ENCODE data around the gene EZH2. TPM values are rescaled to one million over a fixed set of nuclear protein-coding genes. Genes with fewer than 3 reads are reported as not detected.

EZH2 gene
- total and polyA plus RNA-seq, 5 experiments from 2014 or later = 1.1 to 9.8 (median 2.8) TPM

DNA sequence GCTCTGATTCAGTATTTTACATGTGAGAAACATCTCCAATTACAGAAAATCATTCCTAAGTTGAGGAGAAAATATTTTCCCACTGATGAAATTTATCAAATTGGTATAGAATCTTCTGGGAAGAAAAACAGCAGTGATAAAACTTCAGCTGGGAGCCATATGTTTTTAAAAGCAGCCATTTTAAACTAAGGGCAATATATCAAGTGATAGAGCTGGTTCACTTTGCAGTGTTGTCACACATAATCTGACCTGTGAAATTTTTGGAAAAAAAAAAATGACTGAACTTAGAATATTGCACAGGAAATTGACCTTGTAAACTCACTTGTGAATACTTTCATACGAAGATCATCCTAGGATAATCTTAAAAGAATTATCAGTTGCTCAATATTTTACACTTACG lies 10.5 kb upstream of the EZH2 start:
- peaks cover 3 to 7% (median 7%) of the 10 kb centered on the region in 4 donors for H3K4me1 Mint-ChIP-seq
- POLR2A ChIA-PET = no interaction called here
- H3K27me3 Mint-ChIP-seq = peaks cover 0 to 2% (median 0%) of the 10 kb centered on the region in 5 donors
- ATAC-seq (no peak), DNase-seq (no peak)
- H3K9me3 Mint-ChIP-seq = no peaks in the 10 kb centered on the region
- H3K4me3 Mint-ChIP-seq = no peak overlapping the region
- no peak overlapping the region for H3K27ac Mint-ChIP-seq
- H3K36me3 Mint-ChIP-seq = no peaks in the 10 kb centered on the region

DNA sequence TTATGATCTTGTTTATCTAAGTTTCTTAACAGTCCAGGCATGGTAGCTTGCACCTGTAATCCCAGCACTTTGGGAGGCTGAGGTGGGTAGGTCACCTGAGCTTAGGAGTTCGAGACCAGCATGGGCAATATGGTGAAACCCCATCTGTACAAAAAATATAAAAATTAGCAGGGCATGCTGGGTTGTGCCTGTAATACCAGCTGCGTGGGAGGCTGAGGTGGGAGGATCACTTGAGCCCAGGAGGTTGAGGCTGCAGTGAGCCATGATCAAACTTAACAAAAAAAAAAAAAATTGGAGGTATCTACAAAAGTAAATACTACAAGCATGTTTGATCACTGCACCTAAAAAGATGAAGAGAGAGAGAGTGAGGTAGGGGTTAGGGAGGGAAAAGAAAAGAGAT lies 9.0 kb upstream of the EZH2 start:
- Mint-ChIP-seq H3K27me3 (no peaks in the 10 kb centered on the region), H3K27ac (peak overlapping the region in 1 of 10 donors; percentile 15), H3K4me3 (no peak overlapping the region), H3K9me3 (no peaks in the 10 kb centered on the region), H3K36me3 (no peaks in the 10 kb centered on the region), H3K4me1 (peaks cover 5 to 14% (median 8%) of the 10 kb centered on the region in 4 donors)
- DNase-seq = no peak
- POLR2A ChIA-PET = no interaction called here
- no peak for ATAC-seq

DNA sequence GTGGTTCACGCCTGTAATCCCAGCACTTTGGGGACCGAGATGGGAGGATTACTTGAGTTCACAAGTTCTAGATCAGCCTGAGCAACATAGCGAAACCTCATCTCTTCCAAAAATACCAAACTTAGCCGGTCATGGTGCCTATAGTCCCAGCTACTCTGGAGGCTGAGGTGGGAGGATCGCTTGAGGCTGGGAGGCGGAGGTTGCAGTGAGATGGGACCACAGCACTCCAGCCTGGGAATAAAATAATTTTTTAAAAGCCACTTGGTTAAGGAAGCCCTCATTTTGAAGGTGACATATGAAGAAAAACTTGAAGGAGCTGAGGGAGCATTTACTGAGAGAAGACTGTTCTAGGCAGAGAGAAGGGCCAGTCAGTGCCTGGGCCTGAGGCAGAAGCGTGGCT lies 4.2 kb upstream of the EZH2 start:
- Mint-ChIP-seq H3K36me3 (no peaks in the 10 kb centered on the region), H3K27me3 (no peaks in the 10 kb centered on the region), H3K4me1 (peaks cover 7 to 25% (median 17%) of the 10 kb centered on the region in 4 donors), H3K27ac (peak overlapping the region in 2 of 10 donors; percentile 57 to 61), H3K9me3 (no peaks in the 10 kb centered on the region), H3K4me3 (no peak overlapping the region)
- ATAC-seq (no peak), DNase-seq (no peak)
- POLR2A ChIA-PET = interaction anchor here (1.4 kb wide), 1 partner anchor 43 kb away, joined by 4 read pairs; no protein-coding TSS in a partner anchor

DNA sequence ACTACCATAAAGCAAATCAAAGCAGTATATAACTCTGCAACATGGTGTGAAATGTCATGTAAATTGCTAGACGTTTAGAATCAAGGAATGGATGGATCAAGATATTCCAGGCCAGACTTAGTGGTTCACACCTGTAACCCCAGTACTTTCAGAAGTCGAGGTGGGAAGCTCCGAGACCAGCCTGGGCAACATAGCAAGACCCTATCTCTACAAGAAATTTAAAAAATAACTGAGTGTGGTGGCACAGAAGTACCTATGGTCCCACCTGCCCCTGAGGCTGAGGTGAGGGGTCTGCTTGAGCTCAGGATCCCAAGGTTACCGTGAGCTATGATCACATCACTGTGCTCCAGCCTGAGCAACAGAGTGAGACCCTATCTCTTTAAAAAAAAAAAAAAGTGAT lies 2.8 kb upstream of the EZH2 start:
- Mint-ChIP-seq H3K9me3 (no peaks in the 10 kb centered on the region), H3K4me3 (peak overlapping the region in 1 of 10 donors; percentile 69), H3K36me3 (no peaks in the 10 kb centered on the region), H3K27ac (peak overlapping the region in 2 of 10 donors; percentile 57 to 74), H3K27me3 (no peaks in the 10 kb centered on the region), H3K4me1 (peaks cover 11 to 25% (median 24%) of the 10 kb centered on the region in 4 donors)
- no peak for ATAC-seq
- POLR2A ChIA-PET = interaction anchor here (0.7 kb wide), 1 partner anchor 22 kb away, joined by 4 read pairs; no protein-coding TSS in a partner anchor
- no peak for DNase-seq

DNA sequence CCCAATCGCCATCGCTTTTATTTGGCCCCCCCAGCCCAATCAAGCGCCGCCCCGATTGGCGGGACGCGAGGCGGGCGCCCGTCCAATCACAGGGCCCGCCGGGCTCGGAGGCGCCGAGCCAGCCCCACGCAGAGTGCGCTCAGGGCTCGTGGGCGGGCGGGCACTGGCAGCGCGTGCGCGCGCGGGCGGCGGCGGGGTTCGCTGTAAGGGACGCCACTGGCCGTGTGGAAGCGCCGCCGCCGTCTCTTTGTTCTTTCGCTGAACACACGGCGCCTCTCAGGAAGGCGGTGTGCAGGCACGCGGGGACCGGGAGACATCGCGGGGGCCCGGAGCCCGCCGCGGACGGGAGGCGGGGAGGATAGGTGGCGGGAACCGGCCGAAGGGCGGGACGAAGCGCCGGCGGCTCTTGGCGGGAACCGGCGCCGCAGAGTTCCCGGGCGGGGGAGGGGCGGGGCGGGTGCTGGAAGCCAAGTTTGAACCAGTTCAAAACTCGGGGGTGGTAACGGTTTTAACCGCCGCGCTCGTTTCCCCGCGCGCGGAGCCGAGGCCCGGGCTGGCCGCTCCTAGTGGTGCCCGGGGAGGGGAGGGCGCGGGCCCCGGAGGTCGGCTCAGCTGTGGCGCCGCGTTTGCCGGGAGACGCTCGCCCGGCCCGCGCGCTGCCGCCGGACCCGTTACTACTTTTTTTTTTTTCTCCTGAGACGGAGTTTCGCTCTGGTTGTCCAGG lies 370 bp upstream of the EZH2 start:
- H3K9me3 Mint-ChIP-seq = no peaks in the 10 kb centered on the region
- POLR2A ChIA-PET = interaction anchor here (1.2 to 3.0 kb wide), 8 partner anchors 28 to 186 kb away, joined by 4 to 25 read pairs (median 8); partner anchors contain the start of gene CUL1
- DNase-seq (peak; percentile 88 to 95 (median 94)), ATAC-seq (peak; percentile 87 to 89)
- H3K4me3 Mint-ChIP-seq = peak overlapping the region; percentile 79 to 95 (median 92)
- H3K27ac Mint-ChIP-seq = peak overlapping the region; percentile 68 to 95 (median 92)
- no peaks in the 10 kb centered on the region for H3K27me3 Mint-ChIP-seq
- H3K4me1 Mint-ChIP-seq = peaks cover 8 to 25% (median 16%) of the 10 kb centered on the region in 4 donors
- no peaks in the 10 kb centered on the region for H3K36me3 Mint-ChIP-seq

DNA sequence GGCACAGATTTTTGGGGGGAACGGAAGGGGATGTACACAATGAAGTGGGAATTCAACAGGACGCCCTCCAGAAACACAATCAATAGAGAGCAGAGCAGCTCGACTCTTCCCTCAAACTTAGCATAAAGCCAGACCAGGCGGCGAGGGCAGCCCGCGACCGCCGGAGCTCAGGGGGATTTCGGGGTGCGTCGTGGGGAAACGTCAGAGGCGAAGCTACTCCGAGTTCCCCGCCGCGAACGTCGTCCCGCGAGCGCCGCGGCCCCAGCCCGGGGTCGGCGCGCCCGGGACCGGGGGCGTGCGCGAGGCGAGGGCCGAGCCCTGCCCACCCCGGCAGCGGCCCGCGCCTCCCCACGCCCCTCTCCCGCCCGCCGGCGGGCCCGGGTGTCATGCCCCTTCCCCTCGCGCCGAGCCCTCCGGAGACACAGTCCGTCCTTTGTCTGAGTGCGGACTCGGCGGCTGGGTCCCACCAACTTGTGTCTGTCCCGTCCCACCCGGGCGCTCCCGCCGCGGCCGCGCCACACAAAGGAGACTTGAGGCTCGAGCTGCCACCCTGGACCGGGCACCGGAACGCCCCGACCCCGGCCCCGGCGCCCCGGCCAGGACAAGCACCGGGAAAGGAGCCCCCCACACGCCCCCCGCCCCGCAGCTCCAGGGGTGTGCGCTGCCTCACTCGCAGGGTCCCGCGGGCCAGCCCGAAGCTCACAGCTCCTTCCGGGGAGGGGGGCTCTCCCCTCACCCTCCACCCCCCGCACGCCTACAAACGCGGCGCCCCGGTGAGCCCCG lies 634 bp downstream of the EZH2 start:
- H3K36me3 Mint-ChIP-seq = no peaks in the 10 kb centered on the region
- POLR2A ChIA-PET = interaction anchor here (0.7 to 3.0 kb wide), 9 partner anchors 12 to 208 kb away, joined by 3 to 25 read pairs (median 6); partner anchors contain the start of gene CUL1
- DNase-seq (peak; percentile 27 to 76 (median 64)), ATAC-seq (peak; percentile 27 to 48)
- H3K4me1 Mint-ChIP-seq = peaks cover 7 to 25% (median 13%) of the 10 kb centered on the region in 4 donors
- peak overlapping the region; percentile 86 to 97 (median 94) for H3K27ac Mint-ChIP-seq
- H3K27me3 Mint-ChIP-seq = no peaks in the 10 kb centered on the region
- H3K9me3 Mint-ChIP-seq = no peaks in the 10 kb centered on the region
- peak overlapping the region; percentile 84 to 97 (median 94) for H3K4me3 Mint-ChIP-seq

DNA sequence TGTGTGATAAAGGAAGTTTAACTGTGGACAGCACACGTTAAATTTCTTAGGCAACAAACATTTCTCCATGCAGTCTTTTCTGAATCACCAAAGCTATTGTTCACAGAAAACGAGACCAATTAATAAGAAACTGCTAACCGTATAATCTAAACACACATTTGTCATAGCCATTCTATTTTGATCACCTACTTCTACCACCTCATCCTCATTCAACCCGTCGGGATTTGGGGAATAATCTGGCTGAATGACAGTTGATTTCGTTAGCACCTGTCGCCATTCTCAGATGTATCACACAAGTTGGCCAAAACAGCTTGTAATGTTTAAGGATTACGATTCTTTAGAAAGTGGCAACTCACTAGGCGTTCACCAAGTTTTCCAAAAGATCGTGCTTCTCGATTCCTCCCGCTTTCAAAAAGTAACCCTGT lies 1.2 kb downstream of the EZH2 start:
- no peaks in the 10 kb centered on the region for H3K36me3 Mint-ChIP-seq
- no peaks in the 10 kb centered on the region for H3K27me3 Mint-ChIP-seq
- ATAC-seq = no peak
- peak overlapping the region; percentile 84 to 97 (median 94) for H3K4me3 Mint-ChIP-seq
- peak overlapping the region; percentile 86 to 97 (median 94) for H3K27ac Mint-ChIP-seq
- H3K9me3 Mint-ChIP-seq = no peaks in the 10 kb centered on the region
- peaks cover 6 to 25% (median 12%) of the 10 kb centered on the region in 4 donors for H3K4me1 Mint-ChIP-seq
- DNase-seq = no peak
- POLR2A ChIA-PET = interaction anchor here (0.7 to 3.0 kb wide), 8 partner anchors 11 to 184 kb away, joined by 3 to 25 read pairs (median 7); partner anchors contain the start of gene CUL1

DNA sequence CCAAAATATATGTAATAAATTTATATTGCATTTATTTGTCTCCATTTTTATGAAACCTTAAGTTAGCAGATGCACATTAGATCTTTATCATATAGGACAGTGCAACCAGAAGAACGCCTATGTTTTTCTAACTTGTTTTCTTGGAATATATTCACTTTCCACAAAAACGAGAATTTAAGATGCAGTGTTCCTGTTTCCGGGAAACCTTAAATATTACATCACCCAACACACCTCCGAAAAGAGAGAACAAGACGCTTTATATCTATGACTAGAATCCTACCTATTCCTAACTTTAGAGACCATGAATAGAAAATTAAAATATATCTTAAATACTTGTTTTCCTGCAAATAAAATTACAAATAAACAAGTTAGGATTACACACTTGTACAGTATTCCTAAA lies 1.9 kb downstream of the EZH2 start:
- no peak for DNase-seq
- Mint-ChIP-seq H3K9me3 (no peaks in the 10 kb centered on the region), H3K4me3 (peak overlapping the region in 7 of 10 donors; percentile 43 to 97 (median 95)), H3K27ac (peak overlapping the region in 3 of 10 donors; percentile 88 to 95 (median 94)), H3K36me3 (no peaks in the 10 kb centered on the region), H3K4me1 (peaks cover 6 to 25% (median 12%) of the 10 kb centered on the region in 4 donors), H3K27me3 (no peaks in the 10 kb centered on the region)
- ATAC-seq = no peak
- POLR2A ChIA-PET = interaction anchor here (2.0 to 2.4 kb wide), 3 partner anchors 59 to 184 kb away, joined by 4 to 25 read pairs (median 9); partner anchors contain the start of gene CUL1

DNA sequence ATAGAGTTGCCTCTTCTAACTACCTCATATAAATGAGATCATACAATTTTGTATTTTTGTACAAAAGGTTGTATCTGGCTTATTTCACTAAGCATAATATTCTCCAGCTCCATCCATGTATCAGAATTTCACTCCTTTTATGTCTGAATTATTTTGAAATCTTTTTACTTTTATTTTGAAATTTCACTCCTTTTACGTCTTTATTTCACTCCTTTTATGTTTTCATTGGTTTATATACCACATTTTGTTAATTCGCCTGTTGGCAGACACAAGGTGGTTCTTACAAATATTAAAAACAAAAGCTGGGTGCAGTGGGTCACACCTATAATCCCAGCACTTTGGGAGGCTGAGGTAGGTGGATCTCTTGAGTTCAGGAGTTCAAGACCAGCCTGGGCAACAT lies 5.8 kb downstream of the EZH2 start:
- POLR2A ChIA-PET = interaction anchor here (1.7 kb wide), 1 partner anchor 31 kb away, joined by 3 read pairs; no protein-coding TSS in a partner anchor
- no peak for ATAC-seq
- Mint-ChIP-seq H3K9me3 (no peaks in the 10 kb centered on the region), H3K27ac (no peak overlapping the region), H3K4me1 (peaks cover 0 to 23% (median 6%) of the 10 kb centered on the region in 4 donors), H3K36me3 (no peaks in the 10 kb centered on the region), H3K4me3 (no peak overlapping the region), H3K27me3 (no peaks in the 10 kb centered on the region)
- no peak for DNase-seq

DNA sequence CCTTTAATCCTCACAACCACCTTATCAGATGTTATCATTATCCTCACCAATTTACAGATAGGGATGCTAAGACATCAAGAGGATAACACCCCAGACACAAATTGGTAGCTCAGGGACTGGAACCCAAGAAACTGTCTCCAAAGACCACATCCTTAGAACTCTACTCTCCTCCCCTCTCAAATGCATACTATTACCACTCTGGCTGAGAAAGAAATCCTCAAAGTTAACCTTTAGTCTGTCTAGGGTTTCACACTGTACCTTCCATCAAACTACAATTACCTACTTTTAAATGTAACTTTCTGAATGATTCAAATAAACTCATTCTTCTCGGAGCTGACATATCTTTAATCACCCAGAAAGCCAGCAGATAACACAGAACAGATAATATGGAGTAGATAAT lies 6.6 kb downstream of the EZH2 start:
- POLR2A ChIA-PET = no interaction called here
- no peaks in the 10 kb centered on the region for H3K27me3 Mint-ChIP-seq
- no peak overlapping the region for H3K4me3 Mint-ChIP-seq
- ATAC-seq (no peak), DNase-seq (no peak)
- no peaks in the 10 kb centered on the region for H3K9me3 Mint-ChIP-seq
- H3K4me1 Mint-ChIP-seq = peaks cover 2 to 22% (median 4%) of the 10 kb centered on the region in 4 donors
- H3K27ac Mint-ChIP-seq = peak overlapping the region in 1 of 10 donors; percentile 31
- H3K36me3 Mint-ChIP-seq = no peaks in the 10 kb centered on the region

DNA sequence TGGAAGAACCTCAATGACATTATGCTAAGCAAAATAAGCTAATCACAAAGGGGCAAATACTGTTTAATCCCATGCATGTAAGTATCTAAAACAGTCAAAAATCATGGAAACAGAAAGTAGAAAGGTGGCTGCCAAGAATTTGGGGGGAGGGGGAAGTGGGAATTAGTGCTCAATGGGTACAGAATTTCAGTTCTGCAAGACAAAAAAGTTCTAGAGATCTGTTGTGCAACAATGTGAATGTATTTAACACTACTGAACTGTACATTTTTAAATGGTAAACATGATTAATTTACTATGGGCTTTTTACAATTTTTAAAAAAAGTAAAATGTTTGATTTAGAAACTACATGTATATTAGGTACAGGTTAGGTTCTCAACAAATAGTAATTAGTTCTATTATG lies 11.9 kb downstream of the EZH2 start:
- no peak for ATAC-seq
- Mint-ChIP-seq H3K36me3 (peaks cover 0 to 12% (median 8%) of the 10 kb centered on the region in 3 donors), H3K27ac (no peak overlapping the region), H3K27me3 (no peaks in the 10 kb centered on the region), H3K4me1 (peaks cover 2 to 17% (median 6%) of the 10 kb centered on the region in 4 donors), H3K9me3 (peaks cover 0 to 12% (median 11%) of the 10 kb centered on the region in 9 donors), H3K4me3 (no peak overlapping the region)
- POLR2A ChIA-PET = interaction anchor here (0.8 kb wide), 1 partner anchor 11 kb away, joined by 3 read pairs; no protein-coding TSS in a partner anchor
- DNase-seq = no peak

DNA sequence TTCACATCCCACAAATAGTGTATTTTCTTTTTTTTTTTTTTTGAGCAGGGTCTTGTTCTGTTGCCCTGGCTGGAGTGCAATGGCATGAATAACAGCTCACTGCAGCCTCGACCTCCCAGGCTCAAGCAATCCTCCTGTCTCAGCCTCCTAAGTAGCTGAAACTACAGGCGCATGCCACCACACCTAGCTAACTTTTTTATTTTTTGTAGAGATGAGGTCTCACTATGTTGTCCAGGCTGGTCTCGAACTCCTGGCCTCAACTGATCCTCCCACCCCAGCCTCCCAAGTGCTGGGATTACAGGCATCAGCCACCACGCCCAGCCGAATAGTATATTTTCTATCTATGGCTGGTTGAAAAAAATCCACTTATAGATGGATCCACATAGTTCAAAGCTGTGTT lies 12.5 kb downstream of the EZH2 start:
- Mint-ChIP-seq H3K27me3 (no peaks in the 10 kb centered on the region), H3K36me3 (peaks cover 0 to 12% (median 8%) of the 10 kb centered on the region in 3 donors), H3K9me3 (peaks cover 0 to 13% (median 11%) of the 10 kb centered on the region in 9 donors), H3K4me1 (peaks cover 2 to 17% (median 6%) of the 10 kb centered on the region in 4 donors), H3K27ac (no peak overlapping the region), H3K4me3 (no peak overlapping the region)
- no peak for DNase-seq
- POLR2A ChIA-PET = interaction anchor here (0.8 kb wide), 1 partner anchor 11 kb away, joined by 3 read pairs; no protein-coding TSS in a partner anchor
- no peak for ATAC-seq
